SU-DHL-6 (cell line): ENCODE measurements around the gene PDCD6IP.

Experiments used
- H2AFZ ChIP-seq: fragments of 200-600 bp; sonication (generic); 2 replicates; pipeline ENCODE4 v1.6.1; 2014; ENCODE audit warnings: low read depth, mild to moderate bottlenecking, moderate library complexity, mixed read lengths, antibody characterized with exemption, low read length; ENCODE audit not compliant: severe bottlenecking
- H3F3A ChIP-seq: fragments of 200-600 bp; shearing (Covaris generic); 2 replicates; pipeline ENCODE4 v1.6.0; 2016; ENCODE audit warnings: antibody characterized with exemption, mild to moderate bottlenecking; ENCODE audit not compliant: insufficient read depth
- H3K27ac ChIP-seq: fragments of 200-600 bp; sonication (generic); 2 replicates; pipeline ENCODE4 v1.5.1; 2016; ENCODE audit warnings: low read depth, mild to moderate bottlenecking, low read length, moderate library complexity, mixed read lengths
- H3K27me3 ChIP-seq: fragments of 200-600 bp; sonication (generic), shearing (Covaris generic); 2 replicates; pipeline ENCODE4 v1.6.0; 2014; ENCODE audit warnings: mild to moderate bottlenecking, low read length
- H3K36me3 ChIP-seq: fragments of 200-600 bp; sonication (generic); 2 replicates; pipeline ENCODE4 v1.6.1; 2014; ENCODE audit warnings: mild to moderate bottlenecking, low read length, mixed read lengths
- H3K4me2 ChIP-seq: fragments of 300-600, 200-600 bp; shearing (Covaris generic), sonication (generic); 2 replicates; pipeline ENCODE4 v1.6.0; 2014; ENCODE audit warnings: low read length, low read depth, mild to moderate bottlenecking; ENCODE audit not compliant: poor library complexity, severe bottlenecking
- H3K4me3 ChIP-seq: fragments of 200-600 bp; sonication (generic); 2 replicates; pipeline ENCODE4 v1.5.1; 2014; ENCODE audit warnings: antibody characterized with exemption, low read length, mild to moderate bottlenecking, mixed read lengths; ENCODE audit not compliant: insufficient read depth, poor library complexity, severe bottlenecking
- H3K79me2 ChIP-seq: fragments of 200-600 bp; sonication (generic); 2 replicates; pipeline ENCODE4 v1.6.1; 2014; ENCODE audit warnings: mild to moderate bottlenecking, low read length, moderate library complexity; ENCODE audit not compliant: insufficient read depth
- H3K9ac ChIP-seq: fragments of 200-600 bp; sonication (generic); 2 replicates; pipeline ENCODE4 v1.7.0; 2014; ENCODE audit warnings: mild to moderate bottlenecking, low read length
- H3K9me2 ChIP-seq: fragments of 200-600 bp; sonication (generic); replicated peaks from 2 replicates; pipeline ENCODE4 v1.6.1; 2014; ENCODE audit warnings: low read length; ENCODE audit not compliant: insufficient read depth
- H3K9me3 ChIP-seq: fragments of 200-600 bp; sonication (generic); 2 replicates; pipeline ENCODE4 v1.6.1; 2014; ENCODE audit warnings: low read length, mixed read lengths; ENCODE audit not compliant: insufficient read depth
- H4K20me1 ChIP-seq: fragments of 200-600 bp; sonication (generic); 2 replicates; pipeline ENCODE4 v1.6.1; 2014; ENCODE audit warnings: low read depth, mild to moderate bottlenecking, antibody characterized with exemption, low read length, moderate library complexity, mixed read lengths
- EZH2phosphoT487 ChIP-seq: fragments of 200-600 bp; sonication (generic), shearing (Covaris generic); conservative IDR thresholded peaks from 2 replicates; pipeline ENCODE4 v1.6.1; 2018; ENCODE audit warnings: mild to moderate bottlenecking, antibody characterized with exemption, low read length, moderate library complexity, mixed read lengths
- TF ChIP-seq, protein P1 (sequence below): fragments of 200-600 bp; sonication (generic); IDR thresholded peaks from one replicate; pipeline ENCODE4 v1.5.1; 2017; ENCODE audit warnings: antibody characterized with exemption, mild to moderate bottlenecking, low read length, moderate library complexity; ENCODE audit not compliant: insufficient read depth, poor library complexity, severe bottlenecking

PDCD6IP gene

DNA sequence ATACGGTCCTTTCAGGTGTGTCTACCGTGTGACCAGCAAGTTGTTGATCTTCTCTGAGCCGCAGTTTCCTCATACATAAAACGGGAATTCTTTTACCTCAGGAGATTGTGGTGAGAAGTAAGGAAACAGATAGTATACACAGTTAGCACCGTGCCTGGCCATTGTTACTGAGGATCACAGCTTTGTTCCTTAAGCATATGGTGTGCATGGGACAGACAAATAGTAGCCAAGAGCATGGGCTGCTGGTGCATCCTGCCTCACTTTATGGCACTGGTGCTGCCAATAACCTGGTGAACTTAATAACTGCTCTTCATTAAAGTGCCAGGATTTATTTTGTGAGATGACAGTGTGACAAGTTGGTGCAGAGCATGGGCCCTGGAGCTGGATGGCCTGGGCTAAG, 86.3 kb downstream of the PDCD6IP start:
- TF ChIP-seq, protein P1, sequence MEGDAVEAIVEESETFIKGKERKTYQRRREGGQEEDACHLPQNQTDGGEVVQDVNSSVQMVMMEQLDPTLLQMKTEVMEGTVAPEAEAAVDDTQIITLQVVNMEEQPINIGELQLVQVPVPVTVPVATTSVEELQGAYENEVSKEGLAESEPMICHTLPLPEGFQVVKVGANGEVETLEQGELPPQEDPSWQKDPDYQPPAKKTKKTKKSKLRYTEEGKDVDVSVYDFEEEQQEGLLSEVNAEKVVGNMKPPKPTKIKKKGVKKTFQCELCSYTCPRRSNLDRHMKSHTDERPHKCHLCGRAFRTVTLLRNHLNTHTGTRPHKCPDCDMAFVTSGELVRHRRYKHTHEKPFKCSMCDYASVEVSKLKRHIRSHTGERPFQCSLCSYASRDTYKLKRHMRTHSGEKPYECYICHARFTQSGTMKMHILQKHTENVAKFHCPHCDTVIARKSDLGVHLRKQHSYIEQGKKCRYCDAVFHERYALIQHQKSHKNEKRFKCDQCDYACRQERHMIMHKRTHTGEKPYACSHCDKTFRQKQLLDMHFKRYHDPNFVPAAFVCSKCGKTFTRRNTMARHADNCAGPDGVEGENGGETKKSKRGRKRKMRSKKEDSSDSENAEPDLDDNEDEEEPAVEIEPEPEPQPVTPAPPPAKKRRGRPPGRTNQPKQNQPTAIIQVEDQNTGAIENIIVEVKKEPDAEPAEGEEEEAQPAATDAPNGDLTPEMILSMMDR: no peak
- no peak for TF ChIP-seq EZH2phosphoT487
- no peaks in the 10 kb centered on the region for H3K27me3 ChIP-seq
- H3F3A ChIP-seq: no peaks in the 10 kb centered on the region
- no peaks in the 10 kb centered on the region for H3K79me2 ChIP-seq
- no peaks in the 10 kb centered on the region for H3K36me3 ChIP-seq
- H3K9me2 ChIP-seq: no peaks in the 10 kb centered on the region
- no peaks in the 10 kb centered on the region for H3K9me3 ChIP-seq
- H3K27ac ChIP-seq: no peak overlapping the region
- no peak overlapping the region for H3K9ac ChIP-seq
- no peak overlapping the region for H3K4me2 ChIP-seq
- H4K20me1 ChIP-seq: no peaks in the 10 kb centered on the region
- no peak overlapping the region for H2AFZ ChIP-seq
- H3K4me3 ChIP-seq: no peak overlapping the region

DNA sequence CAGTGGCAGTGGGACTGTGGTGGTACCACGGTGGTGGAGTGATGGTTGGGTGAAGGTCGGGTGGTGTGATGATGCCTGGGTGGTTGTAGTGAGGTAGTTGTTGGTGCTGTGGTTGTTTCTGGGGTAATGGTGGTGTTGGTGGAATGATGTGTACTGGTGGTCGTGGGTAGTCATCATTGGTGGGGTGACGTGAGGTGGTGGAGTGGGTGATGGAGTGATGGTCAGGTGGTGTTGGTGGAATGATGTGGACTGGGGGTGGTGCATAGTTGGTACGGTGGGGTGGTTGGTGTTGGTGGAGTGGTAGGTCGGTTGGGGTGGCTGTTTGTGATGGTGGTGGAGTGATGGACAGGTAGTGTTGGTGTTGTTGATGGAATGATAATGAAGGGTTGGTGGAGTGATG, 87.1 kb downstream of the PDCD6IP start:
- H3K9me3 ChIP-seq: no peaks in the 10 kb centered on the region
- TF ChIP-seq, protein P1: no peak
- no peak for TF ChIP-seq EZH2phosphoT487
- H3K4me2 ChIP-seq: no peak overlapping the region
- H3F3A ChIP-seq: no peaks in the 10 kb centered on the region
- no peak overlapping the region for H3K9ac ChIP-seq
- H4K20me1 ChIP-seq: no peaks in the 10 kb centered on the region
- H3K27ac ChIP-seq: no peak overlapping the region
- H2AFZ ChIP-seq: no peak overlapping the region
- no peaks in the 10 kb centered on the region for H3K79me2 ChIP-seq
- H3K27me3 ChIP-seq: no peaks in the 10 kb centered on the region
- no peak overlapping the region for H3K4me3 ChIP-seq
- no peaks in the 10 kb centered on the region for H3K36me3 ChIP-seq
- no peaks in the 10 kb centered on the region for H3K9me2 ChIP-seq

DNA sequence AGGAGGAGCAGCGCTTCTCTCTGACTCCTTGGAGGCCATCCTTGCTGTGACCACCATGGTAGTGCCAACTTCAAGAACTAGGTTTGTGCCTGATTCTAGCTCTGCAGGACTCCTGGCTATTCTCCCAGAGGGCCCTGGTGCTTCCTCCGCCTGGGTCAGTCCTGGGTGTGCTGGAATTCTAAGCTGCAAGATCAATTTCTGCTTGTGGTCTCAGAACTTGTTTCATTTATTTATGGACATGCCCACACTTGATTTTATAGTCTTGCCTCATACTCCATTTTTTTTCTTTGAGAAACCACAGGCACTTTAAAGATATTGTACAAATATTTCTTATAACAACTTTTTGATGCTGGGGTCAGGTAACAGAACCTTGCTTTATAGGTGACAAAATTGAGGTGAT, 87.6 kb downstream of the PDCD6IP start:
- no peaks in the 10 kb centered on the region for H3F3A ChIP-seq
- H3K27ac ChIP-seq: no peak overlapping the region
- TF ChIP-seq EZH2phosphoT487: no peak
- TF ChIP-seq, protein P1: no peak

DNA sequence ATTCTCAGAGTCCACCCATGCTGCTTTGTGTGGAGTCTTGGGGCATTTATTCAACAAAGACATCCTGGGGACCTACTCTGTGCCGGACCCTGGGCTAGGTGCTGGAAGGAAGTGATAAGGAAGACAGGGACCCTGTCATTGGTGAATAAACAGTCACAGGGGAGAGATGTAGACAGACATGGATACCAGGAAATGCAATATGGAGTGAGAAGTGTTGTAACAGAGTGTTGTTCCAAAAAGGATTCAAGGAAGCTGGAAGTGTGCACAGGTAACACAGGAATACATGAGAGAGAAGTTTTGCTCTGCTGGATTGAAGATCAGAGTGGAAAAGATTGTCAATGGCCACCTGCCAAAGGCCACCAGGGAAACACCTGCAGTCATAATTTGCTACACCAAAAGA, 89.0 kb downstream of the PDCD6IP start:
- no peak overlapping the region for H3K9ac ChIP-seq
- no peaks in the 10 kb centered on the region for H3K27me3 ChIP-seq
- no peaks in the 10 kb centered on the region for H3K9me2 ChIP-seq
- no peak overlapping the region for H3K4me3 ChIP-seq
- H3K79me2 ChIP-seq: no peaks in the 10 kb centered on the region
- no peak overlapping the region for H3K27ac ChIP-seq
- H2AFZ ChIP-seq: no peak overlapping the region
- no peaks in the 10 kb centered on the region for H4K20me1 ChIP-seq
- H3F3A ChIP-seq: no peaks in the 10 kb centered on the region
- no peaks in the 10 kb centered on the region for H3K36me3 ChIP-seq
- TF ChIP-seq, protein P1: no peak
- TF ChIP-seq EZH2phosphoT487: no peak
- no peak overlapping the region for H3K4me2 ChIP-seq
- no peaks in the 10 kb centered on the region for H3K9me3 ChIP-seq

More for the DNA sequence above, 87.6 kb downstream of the PDCD6IP start:
- H2AFZ ChIP-seq: no peak overlapping the region
- no peak overlapping the region for H3K4me3 ChIP-seq
- no peaks in the 10 kb centered on the region for H4K20me1 ChIP-seq
- no peaks in the 10 kb centered on the region for H3K36me3 ChIP-seq
- no peaks in the 10 kb centered on the region for H3K9me3 ChIP-seq
- H3K9ac ChIP-seq: no peak overlapping the region
- H3K79me2 ChIP-seq: no peaks in the 10 kb centered on the region
- no peaks in the 10 kb centered on the region for H3K9me2 ChIP-seq
- H3K4me2 ChIP-seq: no peak overlapping the region
- no peaks in the 10 kb centered on the region for H3K27me3 ChIP-seq
